Activated B cell treated with CpG ODN at 0.5 μM for 24 hours (primary cell): ENCODE results near the gene ZNF189. TPM values are rescaled to one million over a fixed set of nuclear protein-coding genes. Genes with fewer than 3 reads are reported as not detected.

Source experiments
- ATAC-seq: fragments of 200-7000 bp; cut with Tn5 transposase; one replicate; pipeline ENCODE4 v1.10.0; 2021; ENCODE audit warnings: low read depth, mild to moderate bottlenecking, moderate library complexity
- CTCF ChIA-PET: fragments of 350-600 bp; sonication (Branson Sonifier 250); formaldehyde crosslinking; loops from one replicate; lab custom pipeline; 2021; ENCODE audit warnings: antibody characterized with exemption; lab: Charles Lee
- POLR2A ChIA-PET: fragments of 350-600 bp; sonication (Branson Sonifier 250); formaldehyde crosslinking; loops from one replicate; lab custom pipeline; 2021; ENCODE audit warnings: antibody characterized with exemption; lab: Charles Lee
- DNase-seq: peaks from one replicate; pipeline ENCODE4 v3.0.0; 2022
- H3K27ac Mint-ChIP-seq: one replicate; pipeline ENCODE4 v1.8.0; 2020; ENCODE audit warnings: mixed read lengths
- H3K27me3 Mint-ChIP-seq: one replicate; pipeline ENCODE4 v1.8.0; 2021; ENCODE audit warnings: mixed read lengths
- H3K36me3 Mint-ChIP-seq: one replicate; pipeline ENCODE4 v1.8.0; 2021; ENCODE audit warnings: low read depth, mixed read lengths
- H3K4me1 Mint-ChIP-seq: one replicate; pipeline ENCODE4 v1.8.0; 2021; ENCODE audit warnings: mixed read lengths
- H3K4me3 Mint-ChIP-seq: one replicate; pipeline ENCODE4 v1.8.0; 2020; ENCODE audit warnings: mild to moderate bottlenecking, mixed read lengths
- H3K9me3 Mint-ChIP-seq: one replicate; pipeline ENCODE4 v1.8.0; 2020; ENCODE audit warnings: mixed read lengths
- CTCF ChIP-seq: fragments of 200-600 bp; IDR thresholded peaks from one replicate; pipeline ENCODE4 v1.8.0; 2022; ENCODE audit warnings: antibody characterized with exemption, mild to moderate bottlenecking
- intact Hi-C: fragments of 100-400 bp; cut with micrococcal nuclease; formaldehyde crosslinking; loops from one replicate; pipeline ENCODE4 v1.15.1; 2024
- total RNA-seq: library from RNA; stranded (reverse); gene quantifications from 2 replicates; pipeline ENCODE4 v1.2.3, GENCODE V29; 2022

The ZNF189 gene
- total RNA-seq, 1 donor from 2014 or later: 21.1 TPM

- DNase-seq: no peak
- intact Hi-C loops: no loop called here
- TF ChIP-seq CTCF: no peak
- no peaks in the 10 kb centered on the region for H3K36me3 Mint-ChIP-seq
- H3K9me3 Mint-ChIP-seq: no peaks in the 10 kb centered on the region
- CTCF ChIA-PET: no interaction called here
- H3K4me1 Mint-ChIP-seq: no peaks in the 10 kb centered on the region
- H3K27ac Mint-ChIP-seq: no peak within 1 kb of the TSS
- H3K27me3 Mint-ChIP-seq: peaks cover 11% of the 10 kb centered on the region
- no peak within 1 kb of the TSS for H3K4me3 Mint-ChIP-seq
- no peak for ATAC-seq
- POLR2A ChIA-PET: no interaction called here
These were observed 37.0 kb downstream of the ZNF189 start, which contains the start of gene ALDOB for GRCh38 chr9:101435601-101436079. ALDOB (minus strand) TSS chr9:101435774; CDS start chr9:101430887, 4,887 bp downstream.

GRCh38 chr9:101437806-101438232, 39.2 kb downstream of the ZNF189 start:
- Mint-ChIP-seq H3K27ac (no peak overlapping the region), H3K4me3 (no peak overlapping the region), H3K4me1 (no peaks in the 10 kb centered on the region), H3K27me3 (peaks cover 14% of the 10 kb centered on the region), H3K36me3 (no peaks in the 10 kb centered on the region), H3K9me3 (no peaks in the 10 kb centered on the region)
- ChIA-PET CTCF (no interaction called here), POLR2A (no interaction called here)
- intact Hi-C loops: no loop called here
- TF ChIP-seq CTCF: no peak
- no peak for DNase-seq
- ATAC-seq: no peak

GRCh38 chr9:101438523-101438922, 39.9 kb downstream of the ZNF189 start:
- POLR2A ChIA-PET: no interaction called here
- ATAC-seq (no peak), DNase-seq (no peak)
- Mint-ChIP-seq H3K27ac (no peak overlapping the region), H3K4me1 (no peaks in the 10 kb centered on the region), H3K4me3 (no peak overlapping the region), H3K9me3 (no peaks in the 10 kb centered on the region), H3K27me3 (peaks cover 21% of the 10 kb centered on the region), H3K36me3 (no peaks in the 10 kb centered on the region)
- intact Hi-C loops: no loop called here
- CTCF ChIA-PET: no interaction called here
- no peak for TF ChIP-seq CTCF

GRCh38 chr9:101440714-101441230, 42.1 kb downstream of the ZNF189 start:
- H3K27ac Mint-ChIP-seq: no peak overlapping the region
- ChIA-PET POLR2A (no interaction called here), CTCF (no interaction called here)
- no peaks in the 10 kb centered on the region for H3K9me3 Mint-ChIP-seq
- no peaks in the 10 kb centered on the region for H3K36me3 Mint-ChIP-seq
- ATAC-seq: no peak
- H3K4me3 Mint-ChIP-seq: no peak overlapping the region
- TF ChIP-seq CTCF: no peak
- intact Hi-C loops: no loop called here
- no peak for DNase-seq
- peaks cover 30% of the 10 kb centered on the region for H3K27me3 Mint-ChIP-seq
- no peaks in the 10 kb centered on the region for H3K4me1 Mint-ChIP-seq

- POLR2A ChIA-PET: no interaction called here
- Mint-ChIP-seq H3K4me3 (no peak overlapping the region), H3K9me3 (no peaks in the 10 kb centered on the region), H3K4me1 (no peaks in the 10 kb centered on the region), H3K27me3 (peaks cover 38% of the 10 kb centered on the region), H3K27ac (no peak overlapping the region), H3K36me3 (no peaks in the 10 kb centered on the region)
- no peak for TF ChIP-seq CTCF
- CTCF ChIA-PET: no interaction called here
- ATAC-seq (no peak), DNase-seq (no peak)
- intact Hi-C loops: no loop called here
These were observed 43.7 kb downstream of the ZNF189 start for GRCh38 chr9:101442318-101442717.
